PC-3 (cell line): ENCODE measurements around the gene PTCHD4. TPM values are rescaled to one million over a fixed set of nuclear protein-coding genes. Genes with fewer than 3 reads are reported as not detected.
A peak's percentile ranks its signal among the peaks of the same experiment; 100 is the strongest.

Experiments used
- ATAC-seq: fragments of 200-7000 bp; cut with Tn5 transposase; 2 replicates; pipeline ENCODE4 v1.9.1; 2020; ENCODE audit warnings: mild to moderate bottlenecking, moderate library complexity
- BruUV-seq: library from RNA; stranded (reverse); fragments of 400-500 nt; replicated peaks from 2 replicates; lab custom pipeline; 2021; lab: Mats Ljungman, UMichigan
- CTCF ChIA-PET: fragments of 300-600 bp; sonication (Branson Sonifier 250); formaldehyde crosslinking; loops from one replicate; lab custom pipeline; 2022; ENCODE audit warnings: antibody characterized with exemption; lab: Charles Lee
- POLR2A ChIA-PET: fragments of 300-600 bp; sonication (Branson Sonifier 250); formaldehyde crosslinking; loops from one replicate; lab custom pipeline; 2022; ENCODE audit warnings: antibody characterized with exemption; ENCODE audit not compliant: unreplicated experiment; lab: Charles Lee
- DNase-seq: peaks from one replicate; pipeline ENCODE4 v3.0.0-alpha.2; 2015
- H2AFZ ChIP-seq: fragments of 300-600 bp; sonication (generic); 2 replicates; pipeline ENCODE4 v1.6.0; 2016; ENCODE audit warnings: antibody characterized with exemption, low read length
- H3F3A ChIP-seq: fragments of 300-600 bp; sonication (generic); one replicate; pipeline ENCODE4 v1.6.0; 2017; ENCODE audit warnings: antibody characterized with exemption, low read length, control low read depth, mild to moderate bottlenecking; ENCODE audit not compliant: unreplicated experiment
- H3K27ac ChIP-seq: fragments of 300-600 bp; sonication (generic); 2 replicates; pipeline ENCODE4 v1.5.1; 2016; ENCODE audit warnings: mild to moderate bottlenecking, low read length
- H3K27me3 ChIP-seq: fragments of 300-600 bp; sonication (generic); 2 replicates; pipeline ENCODE4 v1.6.1; 2016; ENCODE audit warnings: low read length, mixed read lengths
- H3K36me3 ChIP-seq: fragments of 300-600 bp; sonication (generic); 2 replicates; pipeline ENCODE4 v1.6.1; 2016; ENCODE audit warnings: low read depth, mixed run types, low read length, mixed read lengths
- H3K4me1 ChIP-seq: fragments of 300-600 bp; sonication (generic); 2 replicates; pipeline ENCODE4 v1.5.1; 2016; ENCODE audit warnings: low read length; ENCODE audit not compliant: insufficient read depth
- H3K4me2 ChIP-seq: fragments of 300-600 bp; sonication (generic); 2 replicates; pipeline ENCODE4 v1.6.0; 2016; ENCODE audit warnings: low read length
- H3K4me3 ChIP-seq: fragments of 300-600 bp; sonication (generic); 2 replicates; pipeline ENCODE4 v1.5.1; 2016; ENCODE audit warnings: mild to moderate bottlenecking, low read length, mixed read lengths
- H3K79me2 ChIP-seq: fragments of 300-600 bp; sonication (generic); 2 replicates; pipeline ENCODE4 v1.6.1; 2017; ENCODE audit warnings: low read length, mixed read lengths
- H3K9ac ChIP-seq: fragments of 300-600 bp; sonication (generic); 2 replicates; pipeline ENCODE4 v1.6.0; 2016; ENCODE audit warnings: mild to moderate bottlenecking, low read length
- H3K9me2 ChIP-seq: fragments of 300-600 bp; sonication (generic); replicated peaks from 2 replicates; pipeline ENCODE4 v1.6.1; 2016; ENCODE audit warnings: mixed run types, low read length, mixed read lengths
- H3K9me3 ChIP-seq: fragments of 300-600 bp; sonication (generic); 2 replicates; pipeline ENCODE4 v1.6.1; 2016; ENCODE audit warnings: low read length, mixed read lengths
- H4K20me1 ChIP-seq: fragments of 300-600 bp; sonication (generic); 2 replicates; pipeline ENCODE4 v1.6.1; 2016; ENCODE audit warnings: low read length, mixed read lengths
- CTCF ChIP-seq: fragments of 300-600 bp; sonication (generic); conservative IDR thresholded peaks from 2 replicates; pipeline ENCODE4 v1.5.1; 2017; ENCODE audit warnings: antibody characterized with exemption, low read depth, mild to moderate bottlenecking, low read length
- EZH2 ChIP-seq: fragments of 300-600 bp; sonication (generic); IDR thresholded peaks from one replicate; pipeline ENCODE4 v1.6.1; 2017; ENCODE audit warnings: antibody characterized with exemption, mild to moderate bottlenecking, low read length; ENCODE audit not compliant: unreplicated experiment
- EZH2phosphoT487 ChIP-seq: fragments of 300-600 bp; sonication (generic); IDR thresholded peaks from 2 replicates; pipeline ENCODE4 v1.6.1; 2018; ENCODE audit warnings: mild to moderate bottlenecking, antibody characterized with exemption, low read length, borderline replicate concordance
- intact Hi-C: fragments of 100-400 bp; cut with micrococcal nuclease; formaldehyde crosslinking; loops from 2 replicates; pipeline ENCODE4 v1.9.0; 2023
- total RNA-seq: library from RNA; depleted of rRNA; stranded (reverse); fragments of >200 nt; gene quantifications from 2 replicates; pipeline ENCODE4 v1.2.3, GENCODE V29; 2014

Gene PTCHD4
- total RNA-seq, 1 experiment from 2014 or later, result not detected

GRCh38 chr6:48116699-48117645 is 6.0 kb upstream of the PTCHD4 start:
- peak; percentile 13 for DNase-seq
- POLR2A ChIA-PET, result no interaction called here
- Histone ChIP-seq H3K9me2 (no peaks in the 10 kb centered on the region), H3K9ac (no peak overlapping the region), H3K4me1 (no peaks in the 10 kb centered on the region), H2AFZ (no peak overlapping the region), H3K79me2 (no peaks in the 10 kb centered on the region), H3K27ac (no peak overlapping the region), H3K4me2 (no peak overlapping the region), H3F3A (no peaks in the 10 kb centered on the region), H3K9me3 (no peaks in the 10 kb centered on the region), H4K20me1 (no peaks in the 10 kb centered on the region), H3K4me3 (no peak overlapping the region), H3K36me3 (no peaks in the 10 kb centered on the region), H3K27me3 (no peaks in the 10 kb centered on the region)
- peak; percentile 67 for ATAC-seq
- BruUV-seq, result no TSS peak
- CTCF ChIA-PET, result no interaction called here
- TF ChIP-seq CTCF (no peak), EZH2phosphoT487 (no peak), EZH2 (no peak)
- intact Hi-C loops, result no loop called here

GRCh38 chr6:48113130-48113529 is 2.1 kb upstream of the PTCHD4 start:
- ChIA-PET CTCF (no interaction called here), POLR2A (no interaction called here)
- no peaks in the 10 kb centered on the region for H4K20me1 ChIP-seq
- H3K27me3 ChIP-seq, result no peaks in the 10 kb centered on the region
- H3K79me2 ChIP-seq, result no peaks in the 10 kb centered on the region
- TF ChIP-seq CTCF (no peak), EZH2 (no peak), EZH2phosphoT487 (no peak)
- H3K36me3 ChIP-seq, result no peaks in the 10 kb centered on the region
- no peaks in the 10 kb centered on the region for H3K4me1 ChIP-seq
- H3F3A ChIP-seq, result no peaks in the 10 kb centered on the region
- no peaks in the 10 kb centered on the region for H3K9me2 ChIP-seq
- no peak for ATAC-seq
- no TSS peak for BruUV-seq
- H3K27ac ChIP-seq, result no peak overlapping the region
- no peaks in the 10 kb centered on the region for H3K9me3 ChIP-seq
- intact Hi-C loops, result no loop called here
- no peak overlapping the region for H3K9ac ChIP-seq
- H3K4me3 ChIP-seq, result no peak overlapping the region
- no peak for DNase-seq
- H2AFZ ChIP-seq, result no peak overlapping the region
- no peak overlapping the region for H3K4me2 ChIP-seq

GRCh38 chr6:48111575-48111974 is 578 bp upstream of the PTCHD4 start:
- H3K27ac ChIP-seq, result no peak overlapping the region
- ChIA-PET CTCF (no interaction called here), POLR2A (no interaction called here)
- no peak overlapping the region for H3K9ac ChIP-seq
- no peak overlapping the region for H3K4me2 ChIP-seq
- H3K79me2 ChIP-seq, result no peaks in the 10 kb centered on the region
- no peaks in the 10 kb centered on the region for H3F3A ChIP-seq
- intact Hi-C loops, result no loop called here
- H3K9me2 ChIP-seq, result no peaks in the 10 kb centered on the region
- no peak overlapping the region for H3K4me3 ChIP-seq
- H4K20me1 ChIP-seq, result no peaks in the 10 kb centered on the region
- no peak overlapping the region for H2AFZ ChIP-seq
- no peak for TF ChIP-seq CTCF
- no peak for TF ChIP-seq EZH2
- no peak for TF ChIP-seq EZH2phosphoT487
- H3K27me3 ChIP-seq, result no peaks in the 10 kb centered on the region
- no TSS peak for BruUV-seq
- no peaks in the 10 kb centered on the region for H3K9me3 ChIP-seq
- ATAC-seq (no peak), DNase-seq (no peak)
- no peaks in the 10 kb centered on the region for H3K4me1 ChIP-seq
- no peaks in the 10 kb centered on the region for H3K36me3 ChIP-seq
